Spleen (tissue), 11 donors: ENCODE data around the gene KRT15. TPM values are rescaled to one million over a fixed set of nuclear protein-coding genes. Genes with fewer than 3 reads are reported as not detected.
A peak's percentile ranks its signal among the peaks of the same experiment; 100 is the strongest.

Source experiments
- DNase-seq: peaks from one replicate; pipeline ENCODE4 v3.0.0-alpha.2; 2020
- H3K27ac ChIP-seq, 8 donors: fragments of 200-600 bp; sonication (generic) in 7 of 8; 1 replicate in 4 of 8; 2 replicates in 4 of 8; pipeline versions ENCODE4 v1.5.0 to v1.8.0; 2016 to 2021; ENCODE audit warnings: inconsistent platforms in 4 of 8, mild to moderate bottlenecking in 4 of 8, moderate library complexity in 1 of 8
- H3K27me3 ChIP-seq, 7 donors: fragments of 200-600 bp; sonication (generic) in 6 of 7; replicated peaks in 1 of 7; 1 replicate in 4 of 7; 2 replicates in 3 of 7; pipeline versions ENCODE4 v1.5.0 to v1.8.0; 2016 to 2021; ENCODE audit warnings: inconsistent platforms in 3 of 7, mild to moderate bottlenecking in 1 of 7
- H3K36me3 ChIP-seq, 6 donors: fragments of 200-600 bp; sonication (generic) in 5 of 6; 1 replicate in 4 of 6; 2 replicates in 2 of 6; pipeline versions ENCODE4 v1.5.0 to v1.8.0; 2016 to 2021; ENCODE audit warnings: inconsistent platforms in 2 of 6
- H3K4me1 ChIP-seq, 6 donors: fragments of 200-600 bp; sonication (generic) in 5 of 6; 1 replicate in 3 of 6; 2 replicates in 3 of 6; pipeline versions ENCODE4 v1.5.0 to v1.8.0; 2016 to 2021; ENCODE audit warnings: inconsistent platforms in 3 of 6
- H3K4me3 ChIP-seq, 8 donors: fragments of 200-600 bp; sonication (generic) in 7 of 8; 1 replicate in 4 of 8; 2 replicates in 4 of 8; pipeline versions ENCODE4 v1.5.0 to v1.8.0; 2016 to 2021; ENCODE audit warnings: inconsistent platforms in 4 of 8, mild to moderate bottlenecking in 4 of 8, moderate library complexity in 2 of 8
- H3K9me3 ChIP-seq, 8 donors: fragments of 200-600 bp; sonication (generic) in 7 of 8; 1 replicate in 4 of 8; 2 replicates in 4 of 8; pipeline versions ENCODE4 v1.5.0 to v1.8.0; 2016 to 2021; ENCODE audit warnings: inconsistent platforms in 4 of 8
- CTCF ChIP-seq, 11 experiments: fragments of 200-600 bp in 7 of 11; fragments of 450-650 bp in 4 of 11; sonication (generic) in 4 of 11; IDR thresholded peaks in 8 of 11; conservative IDR thresholded peaks in 3 of 11; 1 replicate in 7 of 11; 2 replicates in 4 of 11; pipeline versions ENCODE4 v1.4.0 to v1.8.0; 2016 to 2021; ENCODE audit warnings: antibody characterized with exemption in 11 of 11, inconsistent platforms in 4 of 11, mild to moderate bottlenecking in 1 of 11
- POLR2A ChIP-seq, 3 donors: fragments of 450-650 bp; IDR thresholded peaks; one replicate each; pipeline ENCODE4 v1.5.1; 2017; ENCODE audit warnings: antibody characterized with exemption in 3 of 3, mild to moderate bottlenecking in 1 of 3
- POLR2AphosphoS5 ChIP-seq, 3 donors: sonication (generic); formaldehyde crosslinking; IDR thresholded peaks; one replicate each; pipeline ENCODE4 v1.5.1; 2017; ENCODE audit warnings: antibody characterized with exemption in 3 of 3
- WGBS, 5 donors: extraction: QIAGEN DNeasy Blood & Tissue Kit in 3 of 5; methylation state at CpG; one replicate each; pipeline versions ENCODE4 v1.1.5 to v1.1.7; 2013 to 2018; 5-methylcytosine and 5-hydroxymethylcytosine counted together
- intact Hi-C: fragments of 100-400 bp; cut with DNase I; formaldehyde crosslinking; loops from one replicate; pipeline ENCODE4 v1.15.0; 2023; ENCODE audit warnings: low total_unique reads
- polyA plus RNA-seq, 3 donors: library from polyadenylated mRNA; stranded (reverse); fragments of 200-250 nt; gene quantifications; one replicate each; pipeline ENCODE4 v1.2.1, GENCODE V29; 2013
- total RNA-seq, 7 donors: library from RNA; depleted of rRNA in 3 of 7; stranded (reverse); fragments of >200 nt in 3 of 7; fragmentation: NEBNext Ultra II Directional in 4 of 7; extraction: Animal tissue kit (Norgen Biotek cat#: 25700) in 4 of 7; gene quantifications; one replicate each; pipeline versions ENCODE4 v1.1.0 to v1.2.1, GENCODE V29; 2016 to 2021
- donor health status: healthy with polysubstance abuse.
- donor health status: DM: no; HTN: no; CAD: no; lungs with moderate emphysema.
- donor health status: DM: no; HTN: no; CAD: no.
- donor health status: Bipolar disorder and iron deficiency.
- donor health status: healthy.
- donor health status: DM: no; HTN: no; CAD: no.
- donor health status: DM: yes; HTN: yes; CAD: no.

The KRT15 gene
- total and polyA plus RNA-seq, 10 donors: 0.07 to 1.3 (median 0.11) TPM; not detected in 7

GRCh38 chr17:41500131-41500911 lies 18.4 kb downstream of the KRT15 start:
- H3K27me3 ChIP-seq: peaks cover 0 to 15% (median 0%) of the 10 kb centered on the region in 7 donors
- H3K36me3 ChIP-seq: no peaks in the 10 kb centered on the region
- no peaks in the 10 kb centered on the region for H3K9me3 ChIP-seq
- WGBS, 5 donors: 64 to 79% (median 67%) methylated on average over 15 of the region's 15 CpGs
- H3K27ac ChIP-seq: peak overlapping the region in 6 of 8 donors; percentile 43 to 98 (median 88)
- TF ChIP-seq POLR2AphosphoS5 (IDR thresholded peaks at IDR 0.05) (no peak), CTCF (IDR thresholded peaks at IDR 0.05 in 8 of 11, conservative IDR thresholded peaks at IDR 0.05 in 3 of 11) (no peak)
- intact Hi-C loops: no loop called here
- peaks cover 0 to 47% (median 14%) of the 10 kb centered on the region in 6 donors for H3K4me1 ChIP-seq
- peak overlapping the region in 1 of 8 donors; percentile 13 for H3K4me3 ChIP-seq
- DNase-seq: no peak

DNA sequence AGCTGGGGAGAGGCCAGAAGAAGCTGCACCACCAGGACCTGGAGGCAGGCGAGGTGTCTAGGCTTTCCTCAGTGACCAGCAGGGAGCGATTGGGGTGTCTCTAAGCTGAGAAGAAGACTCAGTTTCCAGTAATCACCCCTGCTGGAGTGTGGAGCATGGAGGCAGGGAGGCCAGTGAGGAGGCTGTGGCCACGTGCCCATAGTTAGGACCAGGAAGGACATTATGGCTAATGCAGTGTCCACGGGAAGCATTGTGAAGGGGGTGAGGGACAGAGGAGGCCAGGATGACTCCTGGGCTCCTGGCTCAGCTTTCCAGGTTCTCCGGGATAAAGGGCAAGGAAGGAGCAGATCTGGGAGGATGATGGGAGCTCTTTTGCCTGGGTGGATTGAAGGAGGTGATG lies 19.0 kb downstream of the KRT15 start:
- H3K27ac ChIP-seq: peak overlapping the region in 6 of 8 donors; percentile 34 to 98 (median 88)
- intact Hi-C loops: no loop called here
- WGBS, 5 donors: 82 to 92% (median 85%) methylated on average over 5 of the region's 5 CpGs
- peaks cover 0 to 15% (median 0%) of the 10 kb centered on the region in 7 donors for H3K27me3 ChIP-seq
- H3K36me3 ChIP-seq: no peaks in the 10 kb centered on the region
- no peak for TF ChIP-seq POLR2AphosphoS5 (IDR thresholded peaks at IDR 0.05)
- TF ChIP-seq CTCF (IDR thresholded peaks at IDR 0.05 in 8 of 11, conservative IDR thresholded peaks at IDR 0.05 in 3 of 11): no peak
- TF ChIP-seq POLR2A (IDR thresholded peaks at IDR 0.05): no peak
- peaks cover 0 to 47% (median 14%) of the 10 kb centered on the region in 6 donors for H3K4me1 ChIP-seq
- no peaks in the 10 kb centered on the region for H3K9me3 ChIP-seq
- peak overlapping the region in 1 of 8 donors; percentile 57 for H3K4me3 ChIP-seq
- no peak for DNase-seq

DNA sequence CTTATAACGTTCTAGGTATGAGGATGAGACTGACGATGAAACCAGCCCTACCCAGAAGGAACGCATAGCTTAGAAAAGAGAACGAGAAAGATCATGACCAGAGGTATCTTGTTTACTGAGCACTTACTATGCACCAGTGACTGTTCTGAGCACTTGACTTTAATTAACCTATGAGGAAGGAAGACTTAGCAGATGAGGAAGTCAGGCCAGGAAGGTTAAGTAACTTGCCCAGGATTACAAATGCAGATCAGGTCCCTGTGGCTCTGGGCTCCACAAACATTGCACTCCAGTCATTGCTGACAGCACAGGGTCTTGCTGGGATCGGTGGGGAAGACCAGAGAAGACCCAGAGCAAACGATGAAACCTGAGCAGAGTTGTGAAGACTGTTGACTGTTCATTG lies 20.4 kb downstream of the KRT15 start:
- H3K27ac ChIP-seq: peak overlapping the region; percentile 19 to 98 (median 90)
- intact Hi-C loops: no loop called here
- DNase-seq: no peak

More for the DNA sequence above, 20.4 kb downstream of the KRT15 start:
- WGBS, 5 donors: 33 to 51% (median 47%) methylated on average over 6 of the region's 6 CpGs
- Histone ChIP-seq H3K4me3 (peak overlapping the region in 1 of 8 donors; percentile 57), H3K36me3 (no peaks in the 10 kb centered on the region), H3K9me3 (no peaks in the 10 kb centered on the region), H3K4me1 (peaks cover 0 to 47% (median 14%) of the 10 kb centered on the region in 6 donors), H3K27me3 (peaks cover 0 to 15% (median 0%) of the 10 kb centered on the region in 7 donors)
- TF ChIP-seq POLR2A (IDR thresholded peaks at IDR 0.05) (no peak), POLR2AphosphoS5 (IDR thresholded peaks at IDR 0.05) (peak in 1 of 3 donors; percentile 75), CTCF (IDR thresholded peaks at IDR 0.05 in 8 of 11, conservative IDR thresholded peaks at IDR 0.05 in 3 of 11) (no peak)
